Tibial artery (tissue), 4 donors: Measurements from ENCODE around the gene HPSE2.

Experiments used
- DNase-seq, 2 donors: peaks; one replicate each; pipeline ENCODE4 v3.0.0-alpha.2; 2019
- H3K27ac ChIP-seq, 2 donors: fragments of 200-600 bp; sonication (generic) in 1 of 2; 1 replicate in 1 of 2; 2 replicates in 1 of 2; pipeline ENCODE4 v1.5.1; 2018 to 2019; ENCODE audit warnings: mild to moderate bottlenecking in 1 of 2
- H3K27me3 ChIP-seq, 2 donors: fragments of 200-600 bp; sonication (generic) in 1 of 2; one replicate each; pipeline versions ENCODE4 v1.5.1 to v1.6.0; 2016 to 2019
- H3K36me3 ChIP-seq, 3 donors: fragments of 200-600 bp; sonication (generic) in 2 of 3; one replicate each; pipeline ENCODE4 v1.5.1; 2016 to 2019; ENCODE audit warnings: mild to moderate bottlenecking in 2 of 3
- H3K4me1 ChIP-seq, 4 donors: fragments of 200-600 bp; sonication (generic) in 2 of 4; 1 replicate in 3 of 4; 2 replicates in 1 of 4; pipeline ENCODE4 v1.5.1; 2016 to 2019
- H3K4me3 ChIP-seq, 2 donors: fragments of 200-600 bp; sonication (generic) in 1 of 2; 1 replicate in 1 of 2; 2 replicates in 1 of 2; pipeline ENCODE4 v1.5.1; 2018 to 2019; ENCODE audit warnings: mild to moderate bottlenecking in 2 of 2
- H3K9me3 ChIP-seq, 3 donors: fragments of 200-600 bp; sonication (generic) in 1 of 3; one replicate each; pipeline ENCODE4 v1.5.1; 2016 to 2019
- intact Hi-C: fragments of 100-400 bp; cut with DNase I; formaldehyde crosslinking; loops from one replicate; pipeline ENCODE4 v1.15.0; 2023; ENCODE audit warnings: low total_unique reads
- TF ChIP-seq, protein P1 (sequence below), 2 experiments: fragments of 200-600 bp in 1 of 2; fragments of 450-650 bp in 1 of 2; IDR thresholded peaks; one replicate each; pipeline ENCODE4 v1.5.1; 2017 to 2019; ENCODE audit warnings: antibody characterized with exemption in 2 of 2, mild to moderate bottlenecking in 1 of 2, moderate library complexity in 1 of 2

Gene HPSE2

DNA sequence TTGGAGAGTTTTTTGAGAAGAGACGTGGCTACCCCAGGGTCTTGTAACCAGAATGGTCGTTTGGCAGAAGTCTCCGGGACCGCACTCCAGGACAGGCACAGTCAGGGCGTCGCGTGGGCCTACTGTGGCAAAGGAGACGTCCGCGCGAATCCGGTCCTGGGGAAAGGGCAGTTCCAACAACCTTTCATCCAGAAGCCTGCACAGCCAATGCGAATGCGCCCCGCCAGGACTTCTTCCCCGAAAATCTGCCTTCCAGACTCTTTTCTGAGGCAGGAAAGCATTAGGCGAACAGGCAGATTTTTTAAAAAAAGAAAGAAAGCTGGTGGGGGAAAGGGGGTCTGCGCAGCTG lies 2.0 kb downstream of the HPSE2 start:
- Histone ChIP-seq H3K27ac (peak overlapping the region; percentile 70 to 86), H3K4me1 (peaks cover 0 to 35% (median 21%) of the 10 kb centered on the region in 4 donors), H3K36me3 (no peaks in the 10 kb centered on the region), H3K4me3 (peak overlapping the region; percentile 57 to 60), H3K27me3 (peaks cover 0 to 35% of the 10 kb centered on the region in 2 donors), H3K9me3 (no peaks in the 10 kb centered on the region)
- TF ChIP-seq, protein P1, sequence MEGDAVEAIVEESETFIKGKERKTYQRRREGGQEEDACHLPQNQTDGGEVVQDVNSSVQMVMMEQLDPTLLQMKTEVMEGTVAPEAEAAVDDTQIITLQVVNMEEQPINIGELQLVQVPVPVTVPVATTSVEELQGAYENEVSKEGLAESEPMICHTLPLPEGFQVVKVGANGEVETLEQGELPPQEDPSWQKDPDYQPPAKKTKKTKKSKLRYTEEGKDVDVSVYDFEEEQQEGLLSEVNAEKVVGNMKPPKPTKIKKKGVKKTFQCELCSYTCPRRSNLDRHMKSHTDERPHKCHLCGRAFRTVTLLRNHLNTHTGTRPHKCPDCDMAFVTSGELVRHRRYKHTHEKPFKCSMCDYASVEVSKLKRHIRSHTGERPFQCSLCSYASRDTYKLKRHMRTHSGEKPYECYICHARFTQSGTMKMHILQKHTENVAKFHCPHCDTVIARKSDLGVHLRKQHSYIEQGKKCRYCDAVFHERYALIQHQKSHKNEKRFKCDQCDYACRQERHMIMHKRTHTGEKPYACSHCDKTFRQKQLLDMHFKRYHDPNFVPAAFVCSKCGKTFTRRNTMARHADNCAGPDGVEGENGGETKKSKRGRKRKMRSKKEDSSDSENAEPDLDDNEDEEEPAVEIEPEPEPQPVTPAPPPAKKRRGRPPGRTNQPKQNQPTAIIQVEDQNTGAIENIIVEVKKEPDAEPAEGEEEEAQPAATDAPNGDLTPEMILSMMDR (IDR thresholded peaks at IDR 0.05): no peak
- intact Hi-C loops: no loop called here
- no peak for DNase-seq

GRCh38 chr10:99233000-99233688 lies 2.5 kb downstream of the HPSE2 start:
- intact Hi-C loops: no loop called here
- peak overlapping the region; percentile 57 to 60 for H3K4me3 ChIP-seq
- DNase-seq: no peak
- H3K27ac ChIP-seq: peak overlapping the region; percentile 70 to 86
- no peaks in the 10 kb centered on the region for H3K36me3 ChIP-seq
- H3K4me1 ChIP-seq: peaks cover 0 to 39% (median 21%) of the 10 kb centered on the region in 4 donors
- TF ChIP-seq, protein P1 (IDR thresholded peaks at IDR 0.05): no peak
- peaks cover 0 to 35% of the 10 kb centered on the region in 2 donors for H3K27me3 ChIP-seq
- no peaks in the 10 kb centered on the region for H3K9me3 ChIP-seq

GRCh38 chr10:99232360-99232999 lies 3.2 kb downstream of the HPSE2 start:
- DNase-seq: peak in 1 of 2 donors; percentile 78
- peak overlapping the region; percentile 70 to 86 for H3K27ac ChIP-seq
- peak overlapping the region; percentile 57 to 60 for H3K4me3 ChIP-seq
- intact Hi-C loops: no loop called here
- H3K27me3 ChIP-seq: peaks cover 0 to 35% of the 10 kb centered on the region in 2 donors
- TF ChIP-seq, protein P1 (IDR thresholded peaks at IDR 0.05): no peak
- peaks cover 0 to 43% (median 21%) of the 10 kb centered on the region in 4 donors for H3K4me1 ChIP-seq
- H3K9me3 ChIP-seq: no peaks in the 10 kb centered on the region
- no peaks in the 10 kb centered on the region for H3K36me3 ChIP-seq

GRCh38 chr10:99224766-99225165 lies 10.9 kb downstream of the HPSE2 start:
- H3K9me3 ChIP-seq: no peaks in the 10 kb centered on the region
- no peak overlapping the region for H3K4me3 ChIP-seq
- no peaks in the 10 kb centered on the region for H3K36me3 ChIP-seq
- H3K27me3 ChIP-seq: no peaks in the 10 kb centered on the region
- DNase-seq: no peak
- intact Hi-C loops: no loop called here
- no peak overlapping the region for H3K27ac ChIP-seq
- peaks cover 0 to 8% (median 0%) of the 10 kb centered on the region in 4 donors for H3K4me1 ChIP-seq
- TF ChIP-seq, protein P1 (IDR thresholded peaks at IDR 0.05): no peak

DNA sequence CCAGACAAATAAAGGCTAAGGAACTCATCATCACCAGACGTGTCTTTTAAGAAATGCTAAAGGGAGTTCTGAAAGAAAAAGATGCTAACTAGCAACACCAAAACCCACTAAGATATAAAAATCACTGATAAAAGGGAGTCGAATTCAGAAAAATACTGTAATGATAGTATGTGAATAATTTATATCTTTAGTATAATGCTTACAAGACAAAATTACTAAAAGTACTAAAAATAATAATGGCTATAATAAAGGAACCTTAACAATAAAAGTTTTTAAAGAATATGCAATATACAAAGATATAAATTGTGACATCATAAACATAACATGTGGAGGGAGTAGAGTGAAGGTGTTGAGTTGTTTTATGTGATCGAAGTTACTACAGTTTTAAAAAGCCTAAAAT lies 28.3 kb downstream of the HPSE2 start:
- H3K27ac ChIP-seq: no peak overlapping the region
- no peaks in the 10 kb centered on the region for H3K4me1 ChIP-seq
- no peak overlapping the region for H3K4me3 ChIP-seq
- no peaks in the 10 kb centered on the region for H3K27me3 ChIP-seq
- TF ChIP-seq, protein P1 (IDR thresholded peaks at IDR 0.05): no peak
- DNase-seq: no peak
- peaks cover 0 to 12% (median 0%) of the 10 kb centered on the region in 3 donors for H3K9me3 ChIP-seq
- H3K36me3 ChIP-seq: no peaks in the 10 kb centered on the region
- intact Hi-C loops: no loop called here
